HepG2 (cell line): ENCODE results near the gene GOLGB1. TPM values are rescaled to one million over a fixed set of nuclear protein-coding genes. Genes with fewer than 3 reads are reported as not detected.

Experiments
- ATAC-seq: fragments of 200-7000 bp; cut with Tn5 transposase; 3 replicates; pipeline ENCODE4 v1.9.1; 2020; ENCODE audit warnings: mild to moderate bottlenecking, moderate library complexity
- BruUV-seq: library from RNA; stranded (reverse); fragments of 400-500 nt; replicated peaks from 2 replicates; lab custom pipeline; 2021; lab: Mats Ljungman, UMichigan
- CTCF ChIA-PET: fragments of 300-600 bp; formaldehyde crosslinking; extraction: SDS; loops from one replicate; lab custom pipeline; 2021; ENCODE audit warnings: low total read pairs, inconsistent platforms, low intra/inter-chr PET ratio; lab: Yijun Ruan, JAX
- POLR2A ChIA-PET: fragments of 350-600 bp; sonication (Branson Sonifier 250); formaldehyde crosslinking; loops from one replicate; lab custom pipeline; 2020; ENCODE audit warnings: antibody characterized with exemption, inconsistent platforms; lab: Yijun Ruan, JAX
- DNase-seq: peaks from one replicate; pipeline ENCODE4 v3.0.0-alpha.2; 2015; ENCODE audit warnings: low spot score
- FAIRE-seq: peaks from 3 replicates; lab custom pipeline; 2011; peaks lifted over from hg19 to GRCh38; lab: Jason Lieb, UNC
- H2AFZ ChIP-seq: one replicate; pipeline ENCODE4 v1.6.1; 2011; ENCODE audit warnings: low read length, inconsistent platforms
- H3K27ac ChIP-seq: fragments of 300-600 bp; 3 replicates; pipeline ENCODE4 v1.8.0; 2011; ENCODE audit warnings: mixed run types, mild to moderate bottlenecking, mixed read lengths, low read length, inconsistent platforms; ENCODE audit not compliant: insufficient read depth; ENCODE audit errors: extremely low read length
- H3K27me3 ChIP-seq, 2 experiments: fragments of 200-600 bp in 1 of 2; 2 replicates in 1 of 2; 3 replicates in 1 of 2; pipeline versions ENCODE4 v1.6.0 to v1.8.0; 2011; ENCODE audit warnings: low read length in 2 of 2, mild to moderate bottlenecking in 2 of 2, moderate library complexity in 2 of 2, inconsistent platforms in 1 of 2; ENCODE audit not compliant: insufficient read depth in 2 of 2, control insufficient read depth in 1 of 2
- H3K36me3 ChIP-seq, 2 experiments: fragments of 200-600 bp in 1 of 2; replicated peaks in 1 of 2; 2 replicates in 1 of 2; 3 replicates in 1 of 2; pipeline versions ENCODE4 v1.5.1 to v1.8.0; 2011; ENCODE audit warnings: low read length in 2 of 2, inconsistent platforms in 1 of 2; ENCODE audit not compliant: insufficient read depth in 2 of 2, control insufficient read depth in 1 of 2
- H3K4me1 ChIP-seq: 2 replicates; pipeline ENCODE4 v1.5.1; 2012; ENCODE audit warnings: low read length, inconsistent platforms; ENCODE audit not compliant: insufficient read depth
- H3K4me2 ChIP-seq: 2 replicates; pipeline ENCODE4 v1.6.0; 2011; ENCODE audit warnings: low read depth, low read length, inconsistent platforms
- H3K4me3 ChIP-seq, 3 experiments: fragments of 200-600 bp in 1 of 3; sonication (generic), shearing (Covaris generic) in 1 of 3; replicated peaks in 1 of 3; 2 replicates each; pipeline ENCODE4 v1.5.1; 2011 to 2016; ENCODE audit warnings: low read length in 3 of 3, inconsistent platforms in 2 of 3, low read depth in 2 of 3, mild to moderate bottlenecking in 2 of 3, control low read depth in 1 of 3, mixed read lengths in 1 of 3; ENCODE audit not compliant: insufficient read depth in 1 of 3
- H3K79me2 ChIP-seq: one replicate; pipeline ENCODE4 v1.6.1; 2011; ENCODE audit warnings: low read length, inconsistent platforms; ENCODE audit not compliant: insufficient read depth
- H3K9ac ChIP-seq: 2 replicates; pipeline ENCODE4 v1.6.0; 2011; ENCODE audit warnings: mild to moderate bottlenecking, low read depth, low read length, inconsistent platforms; ENCODE audit not compliant: insufficient read depth
- H3K9me3 ChIP-seq: 2 replicates; pipeline ENCODE4 v1.5.1; 2012; ENCODE audit warnings: mild to moderate bottlenecking, low read length
- H4K20me1 ChIP-seq: 2 replicates; pipeline ENCODE4 v1.6.0; 2011; ENCODE audit warnings: inconsistent platforms, mild to moderate bottlenecking, low read length, moderate library complexity; ENCODE audit not compliant: insufficient read depth
- ARID4A ChIP-seq: sonication (generic); formaldehyde crosslinking; IDR thresholded peaks from 2 replicates; pipeline ENCODE4 v1.5.0; 2020; ENCODE audit warnings: mild to moderate bottlenecking, missing genetic modification reagents, borderline replicate concordance
- BRCA1 ChIP-seq: sonication (generic); formaldehyde crosslinking; IDR thresholded peaks from 2 replicates; pipeline ENCODE4 v1.4.0; 2020; ENCODE audit warnings: missing genetic modification reagents
- POLR2A ChIP-seq, 2 experiments: IDR thresholded peaks; 2 replicates each; pipeline ENCODE4 v1.6.1; 2011; ENCODE audit warnings: low read depth in 2 of 2, low read length in 2 of 2, mild to moderate bottlenecking in 1 of 2, moderate library complexity in 1 of 2; ENCODE audit not compliant: insufficient read depth in 1 of 2
- TCF12 ChIP-seq, 2 experiments: fragments of 450-650 bp in 1 of 2; sonication (generic) in 1 of 2; formaldehyde crosslinking in 1 of 2; IDR thresholded peaks; 2 replicates each; pipeline versions ENCODE4 v1.6.1 to v1.8.0; 2017 to 2022; ENCODE audit warnings: antibody characterized with exemption in 1 of 2, mild to moderate bottlenecking in 1 of 2, missing genetic modification reagents in 1 of 2, moderate library complexity in 1 of 2
- TEAD3 ChIP-seq: optimal IDR thresholded peaks from 2 replicates; pipeline ENCODE3; 2016; ENCODE audit warnings: borderline replicate concordance
- ZNF737 ChIP-seq: sonication (generic); formaldehyde crosslinking; IDR thresholded peaks from 2 replicates; pipeline ENCODE4 v1.5.0; 2020; ENCODE audit warnings: missing genetic modification reagents, mild to moderate bottlenecking, borderline replicate concordance
- WGBS: methylation state at CpG from one replicate; pipeline ENCODE4 v1.1.6; 2017; ENCODE audit warnings: low lambda C conversion rate; 5-methylcytosine and 5-hydroxymethylcytosine counted together
- in situ Hi-C: cut with HindIII; loops from 2 replicates; pipeline ENCODE4 v1.10.0; 2017; ENCODE audit warnings: low pct_unique_long_range_greater_than_20kb; ENCODE audit not compliant: extremely low pct_ligation_motif_present
- intact Hi-C: fragments of 100-400 bp; cut with micrococcal nuclease; formaldehyde crosslinking; loops from one replicate; pipeline ENCODE4 v1.10.0; 2022; ENCODE audit not compliant: unreplicated experiment
- polyA plus RNA-seq, 8 experiments: library from polyadenylated mRNA; depleted of rRNA in 3 of 8; stranded (reverse) in 7 of 8; unstranded in 1 of 8; fragments of >200 nt; fragmentation: Illumina TruSeq in 4 of 8; extraction: Trizol in 4 of 8; gene quantifications; 2 replicates each; pipeline versions ENCODE4 v1.2.1 to v1.2.3, GENCODE V29; 2011 to 2016; ENCODE audit warnings: low read depth in 4 of 8, missing spikeins in 1 of 8, mixed read lengths in 1 of 8; ENCODE audit not compliant: insufficient read depth in 1 of 8
- total RNA-seq, 5 experiments: library from RNA; depleted of rRNA; stranded (reverse); fragments of >200 nt; fragmentation: Illumina TruSeq; extraction: Trizol; gene quantifications; 2 replicates each; pipeline ENCODE4 v1.2.3, GENCODE V29; 2016; ENCODE audit warnings: low read depth in 1 of 5

GOLGB1 gene
- total and polyA plus RNA-seq, 2 of the 13 experiments (the other 11 are each of a cell fraction or from before 2014, with no cell fraction given): 13.1 to 39.5 TPM

- TF ChIP-seq ARID4A (CRISPR knock-in tag): no peak
- TF ChIP-seq TCF12 (IDR thresholded peaks at IDR 0.05): no peak
- TF ChIP-seq TCF12 (CRISPR knock-in tag; IDR thresholded peaks at IDR 0.05): no peak
- TF ChIP-seq, all 625 proteins: peak for 0
Measured at GRCh38 chr3:121665488-121665887, 84.1 kb downstream of the GOLGB1 start (continued).

- intact Hi-C loops: no loop called here
- H3K9me3 ChIP-seq: no peaks in the 10 kb centered on the region
- H3K4me3 ChIP-seq: no peak overlapping the region
- TF ChIP-seq TEAD3 (CRISPR knock-in tag): peak; percentile 91
- no peak for TF ChIP-seq BRCA1 (CRISPR knock-in tag)
- TF ChIP-seq ZNF737 (CRISPR knock-in tag): no peak
- TF ChIP-seq POLR2A (IDR thresholded peaks at IDR 0.05; ENCODE audit: insufficient read depth in 1 of 2, low read depth in 2 of 2, low read length in 2 of 2): no peak
- TF ChIP-seq, all 625 proteins: peak for 1
- ATAC-seq (peak; percentile 62), FAIRE-seq (no peak), DNase-seq (peak; percentile 32)
- CTCF ChIA-PET: no interaction called here
- POLR2A ChIA-PET: no interaction called here
- in situ Hi-C loops: no loop called here
- no TSS peak for BruUV-seq
- Histone ChIP-seq H3K27ac (no peak overlapping the region), H2AFZ (no peak overlapping the region), H3K4me2 (no peak overlapping the region), H3K79me2 (no peaks in the 10 kb centered on the region), H3K4me1 (peaks cover 10% of the 10 kb centered on the region; the same call in 1 of the 2 replicates), H3K9ac (no peak overlapping the region), H3K36me3 (peaks cover 17 to 42% of the 10 kb centered on the region in 2 experiments), H4K20me1 (no peaks in the 10 kb centered on the region), H3K27me3 (no peaks in the 10 kb centered on the region)
- 96% methylated on average over 2 of the region's 2 CpGs for WGBS
Measured at GRCh38 chr3:121663171-121663847, 86.2 kb downstream of the GOLGB1 start.
